ENCODE measurements around the gene NOXA1. TPM values are rescaled to one million over a fixed set of nuclear protein-coding genes. Genes with fewer than 3 reads are reported as not detected.

Gene NOXA1
- polyA plus RNA-seq, 1 donor from 2014 or later: 1.7 TPM

DNA sequence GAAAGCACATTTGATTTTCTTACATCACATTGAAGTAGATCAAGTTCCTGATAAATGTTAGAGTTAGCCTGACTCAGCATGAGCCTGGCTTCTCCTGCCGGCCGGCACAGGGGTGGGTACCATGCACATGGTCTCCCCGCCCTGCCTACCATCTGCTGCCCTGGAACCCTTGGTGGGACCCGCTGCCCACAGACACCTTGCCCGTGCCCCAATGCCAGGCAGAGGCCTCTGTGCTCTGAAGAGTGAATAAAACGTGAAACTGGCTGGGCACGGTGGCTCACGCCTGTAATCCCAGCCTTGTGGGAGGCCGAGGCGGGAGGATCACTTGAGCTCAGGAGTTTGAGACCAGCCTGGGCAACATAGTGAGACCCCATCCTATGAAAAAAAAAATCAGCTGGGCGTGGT, 17.5 kb upstream of the NOXA1 start:
- no peaks in the 10 kb centered on the region for H3F3A ChIP-seq (ENCODE audit: insufficient read depth, low read length, poor library complexity, severe bottlenecking)
- no peaks in the 10 kb centered on the region for H3K9me3 ChIP-seq (ENCODE audit: low read length)
- H3K27ac ChIP-seq (ENCODE audit: low read length): no peak overlapping the region
- TF ChIP-seq, protein P1, sequence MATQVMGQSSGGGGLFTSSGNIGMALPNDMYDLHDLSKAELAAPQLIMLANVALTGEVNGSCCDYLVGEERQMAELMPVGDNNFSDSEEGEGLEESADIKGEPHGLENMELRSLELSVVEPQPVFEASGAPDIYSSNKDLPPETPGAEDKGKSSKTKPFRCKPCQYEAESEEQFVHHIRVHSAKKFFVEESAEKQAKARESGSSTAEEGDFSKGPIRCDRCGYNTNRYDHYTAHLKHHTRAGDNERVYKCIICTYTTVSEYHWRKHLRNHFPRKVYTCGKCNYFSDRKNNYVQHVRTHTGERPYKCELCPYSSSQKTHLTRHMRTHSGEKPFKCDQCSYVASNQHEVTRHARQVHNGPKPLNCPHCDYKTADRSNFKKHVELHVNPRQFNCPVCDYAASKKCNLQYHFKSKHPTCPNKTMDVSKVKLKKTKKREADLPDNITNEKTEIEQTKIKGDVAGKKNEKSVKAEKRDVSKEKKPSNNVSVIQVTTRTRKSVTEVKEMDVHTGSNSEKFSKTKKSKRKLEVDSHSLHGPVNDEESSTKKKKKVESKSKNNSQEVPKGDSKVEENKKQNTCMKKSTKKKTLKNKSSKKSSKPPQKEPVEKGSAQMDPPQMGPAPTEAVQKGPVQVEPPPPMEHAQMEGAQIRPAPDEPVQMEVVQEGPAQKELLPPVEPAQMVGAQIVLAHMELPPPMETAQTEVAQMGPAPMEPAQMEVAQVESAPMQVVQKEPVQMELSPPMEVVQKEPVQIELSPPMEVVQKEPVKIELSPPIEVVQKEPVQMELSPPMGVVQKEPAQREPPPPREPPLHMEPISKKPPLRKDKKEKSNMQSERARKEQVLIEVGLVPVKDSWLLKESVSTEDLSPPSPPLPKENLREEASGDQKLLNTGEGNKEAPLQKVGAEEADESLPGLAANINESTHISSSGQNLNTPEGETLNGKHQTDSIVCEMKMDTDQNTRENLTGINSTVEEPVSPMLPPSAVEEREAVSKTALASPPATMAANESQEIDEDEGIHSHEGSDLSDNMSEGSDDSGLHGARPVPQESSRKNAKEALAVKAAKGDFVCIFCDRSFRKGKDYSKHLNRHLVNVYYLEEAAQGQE (IDR thresholded peaks at IDR 0.05; ENCODE audit: borderline replicate concordance): no peak
- TF ChIP-seq POLR2AphosphoS5 (IDR thresholded peaks at IDR 0.05): no peak
- H4K20me1 ChIP-seq (ENCODE audit: insufficient read depth): no peaks in the 10 kb centered on the region
- no peaks in the 10 kb centered on the region for H3K27me3 ChIP-seq (ENCODE audit: insufficient read depth, low read depth, low read length)
- no peak overlapping the region for H3K4me3 ChIP-seq (ENCODE audit: low read length)
- H3K36me3 ChIP-seq (ENCODE audit: insufficient read depth, low read length): no peaks in the 10 kb centered on the region
- no peak overlapping the region for H2AFZ ChIP-seq (ENCODE audit: low read depth, low read length)
- no peak overlapping the region for H3K9ac ChIP-seq (ENCODE audit: low read length)
- no peaks in the 10 kb centered on the region for H3K79me2 ChIP-seq (replicated peaks; ENCODE audit: insufficient read depth, low read length)
- H3K4me2 ChIP-seq (ENCODE audit: low read length): no peak overlapping the region
- H3K9me2 ChIP-seq (ENCODE audit: insufficient read depth, low read length): no peaks in the 10 kb centered on the region

DNA sequence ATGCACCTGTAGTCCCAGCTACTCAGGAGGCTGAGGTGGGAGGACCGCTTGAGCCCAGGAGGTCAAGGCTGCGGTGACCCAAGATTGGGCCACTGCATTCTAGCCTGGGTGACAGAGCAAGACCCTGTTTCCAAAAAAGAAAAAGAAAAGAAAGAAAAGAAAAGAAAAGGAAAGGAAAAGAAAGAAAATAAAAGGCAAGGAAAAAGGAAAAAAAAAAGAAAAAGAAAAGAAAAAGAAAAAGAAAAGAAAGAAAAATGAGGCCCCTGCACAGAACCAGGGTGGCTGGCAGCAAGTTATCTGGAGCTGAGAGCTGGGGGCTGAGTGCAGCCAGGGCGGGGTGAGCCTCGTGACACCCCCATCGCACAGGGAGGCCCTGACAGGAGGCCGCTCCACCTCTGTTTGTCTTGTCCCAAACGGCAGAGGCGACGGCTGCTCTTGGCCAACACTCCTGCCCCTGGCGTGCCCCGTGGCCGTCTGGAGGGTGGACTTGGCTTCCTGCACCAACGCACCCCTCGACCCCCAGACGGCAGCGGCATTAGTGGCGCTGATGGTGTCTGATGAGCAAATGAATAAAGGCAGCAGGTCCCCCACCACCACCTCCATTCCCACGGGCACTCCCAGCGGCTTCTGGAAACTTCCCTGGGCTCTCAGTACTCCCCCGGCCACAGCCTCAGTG, 17.0 kb upstream of the NOXA1 start:
- Histone ChIP-seq H3K4me3 (ENCODE audit: low read length) (peak overlapping the region; percentile 58), H2AFZ (ENCODE audit: low read depth, low read length) (no peak overlapping the region), H3K79me2 (replicated peaks; ENCODE audit: insufficient read depth, low read length) (no peaks in the 10 kb centered on the region), H3K27ac (ENCODE audit: low read length) (no peak overlapping the region), H3K4me2 (ENCODE audit: low read length) (no peak overlapping the region), H3F3A (ENCODE audit: insufficient read depth, low read length, poor library complexity, severe bottlenecking) (no peaks in the 10 kb centered on the region), H3K9ac (ENCODE audit: low read length) (peak overlapping the region; percentile 46), H3K9me2 (ENCODE audit: insufficient read depth, low read length) (no peaks in the 10 kb centered on the region), H3K36me3 (ENCODE audit: insufficient read depth, low read length) (no peaks in the 10 kb centered on the region), H3K27me3 (ENCODE audit: insufficient read depth, low read depth, low read length) (no peaks in the 10 kb centered on the region), H4K20me1 (ENCODE audit: insufficient read depth) (no peaks in the 10 kb centered on the region), H3K9me3 (ENCODE audit: low read length) (no peaks in the 10 kb centered on the region)
- TF ChIP-seq, protein P2, sequence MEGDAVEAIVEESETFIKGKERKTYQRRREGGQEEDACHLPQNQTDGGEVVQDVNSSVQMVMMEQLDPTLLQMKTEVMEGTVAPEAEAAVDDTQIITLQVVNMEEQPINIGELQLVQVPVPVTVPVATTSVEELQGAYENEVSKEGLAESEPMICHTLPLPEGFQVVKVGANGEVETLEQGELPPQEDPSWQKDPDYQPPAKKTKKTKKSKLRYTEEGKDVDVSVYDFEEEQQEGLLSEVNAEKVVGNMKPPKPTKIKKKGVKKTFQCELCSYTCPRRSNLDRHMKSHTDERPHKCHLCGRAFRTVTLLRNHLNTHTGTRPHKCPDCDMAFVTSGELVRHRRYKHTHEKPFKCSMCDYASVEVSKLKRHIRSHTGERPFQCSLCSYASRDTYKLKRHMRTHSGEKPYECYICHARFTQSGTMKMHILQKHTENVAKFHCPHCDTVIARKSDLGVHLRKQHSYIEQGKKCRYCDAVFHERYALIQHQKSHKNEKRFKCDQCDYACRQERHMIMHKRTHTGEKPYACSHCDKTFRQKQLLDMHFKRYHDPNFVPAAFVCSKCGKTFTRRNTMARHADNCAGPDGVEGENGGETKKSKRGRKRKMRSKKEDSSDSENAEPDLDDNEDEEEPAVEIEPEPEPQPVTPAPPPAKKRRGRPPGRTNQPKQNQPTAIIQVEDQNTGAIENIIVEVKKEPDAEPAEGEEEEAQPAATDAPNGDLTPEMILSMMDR (IDR thresholded peaks at IDR 0.05; ENCODE audit: poor library complexity, severe bottlenecking): no peak
- TF ChIP-seq RAD21 (conservative IDR thresholded peaks at IDR 0.05) (no peak), SMC3 (conservative IDR thresholded peaks at IDR 0.05; ENCODE audit: poor library complexity) (no peak), EP300 (conservative IDR thresholded peaks at IDR 0.05; ENCODE audit: poor library complexity, severe bottlenecking) (no peak), POLR2AphosphoS5 (IDR thresholded peaks at IDR 0.05) (no peak), TAF1 (IDR thresholded peaks at IDR 0.05; ENCODE audit: low read depth) (no peak), EZH2 (IDR thresholded peaks at IDR 0.05; ENCODE audit: borderline replicate concordance, insufficient read depth, low read length, poor library complexity, severe bottlenecking) (no peak), MXI1 (conservative IDR thresholded peaks at IDR 0.05; ENCODE audit: poor library complexity, severe bottlenecking) (no peak)
- TF ChIP-seq, protein P1 (IDR thresholded peaks at IDR 0.05; ENCODE audit: borderline replicate concordance): no peak

All from neural cell (in vitro differentiated cells).